ENCODE results near the gene NFIX. TPM values are rescaled to one million over a fixed set of nuclear protein-coding genes. Genes with fewer than 3 reads are reported as not detected.

Gene NFIX
- total and polyA plus RNA-seq, 2 donors (not counting 3 experiments of a cell fraction or from before 2014, with no cell fraction given): 9.8 to 37.7 TPM

GRCh38 chr19:13034636-13035035 lies 39.4 kb downstream of the NFIX start:
- intact Hi-C loops (cut with micrococcal nuclease) (loop anchor here (1.0 to 5.0 kb wide), 3 partner anchors 27 to 58 kb away; no protein-coding TSS in a partner anchor), dilution Hi-C loops (cut with MboI; ENCODE audit: extremely low pct_ligation_motif_present, low sequenced_read_pairs) (no loop called here)
- Histone ChIP-seq H3K4me1 (ENCODE audit: control insufficient read depth, extremely low read depth, insufficient read depth, low read length) (peaks cover 15% of the 10 kb centered on the region), H3K36me3 (ENCODE audit: control insufficient read depth in 2 of 2, extremely low read depth in 1 of 2, insufficient read depth in 2 of 2, low read length in 2 of 2) (no peaks in the 10 kb centered on the region), H2AFZ (ENCODE audit: low read depth, low read length) (no peak overlapping the region), H3K9ac (replicated peaks; ENCODE audit: extremely low read depth, insufficient read depth, low read length) (no peak overlapping the region), H3K9me3 (replicated peaks; ENCODE audit: control insufficient read depth, insufficient read depth, low read length) (no peaks in the 10 kb centered on the region), H3K4me3 (replicated peaks in 1 of 3; ENCODE audit: insufficient read depth in 1 of 3, low read depth in 1 of 3, low read length in 3 of 3) (no peak overlapping the region), H4K20me1 (replicated peaks; ENCODE audit: control insufficient read depth, extremely low read depth, insufficient read depth, low read length) (no peaks in the 10 kb centered on the region), H3K27me3 (ENCODE audit: control insufficient read depth in 2 of 2, insufficient read depth in 2 of 2, low read length in 2 of 2) (no peaks in the 10 kb centered on the region), H3K4me2 (ENCODE audit: insufficient read depth, low read length) (no peak overlapping the region), H3K9me1 (replicated peaks; ENCODE audit: control insufficient read depth, extremely low read depth, insufficient read depth, low read length) (no peaks in the 10 kb centered on the region), H3K79me2 (ENCODE audit: control insufficient read depth, insufficient read depth, low read length) (no peaks in the 10 kb centered on the region), H3K27ac (ENCODE audit: insufficient read depth, low read depth, low read length) (no peak overlapping the region)
- no TSS peak for BruUV-seq (replicated peaks)
- CTCF ChIA-PET: interaction anchor here (1.2 to 8.2 kb wide), 10 partner anchors 9 to 59 kb away, joined by 4 to 463 read pairs (median 14); no protein-coding TSS in a partner anchor
- FAIRE-seq (no peak), DNase-seq (ENCODE audit: low read depth, low spot score) (no peak)
- POLR2A ChIA-PET: no interaction called here
- TF ChIP-seq JUN (IDR thresholded peaks at IDR 0.05; ENCODE audit: borderline replicate concordance, insufficient read depth, insufficient read length, low read depth) (no peak), POLR2A (IDR thresholded peaks at IDR 0.05; ENCODE audit: low read depth, low read length) (no peak), MAX (IDR thresholded peaks at IDR 0.05; ENCODE audit: insufficient read depth, insufficient read length) (no peak), GATA2 (IDR thresholded peaks at IDR 0.05; ENCODE audit: insufficient read depth, insufficient read length, low read depth, low read length) (no peak), FOS (IDR thresholded peaks at IDR 0.05; ENCODE audit: borderline replicate concordance, insufficient read depth, low read length) (no peak), POLR2AphosphoS5 (IDR thresholded peaks at IDR 0.05; ENCODE audit: insufficient read depth, low read depth, low read length) (no peak), MYC (IDR thresholded peaks at IDR 0.05; ENCODE audit: low read depth, low read length) (no peak), CTCF (IDR thresholded peaks at IDR 0.05; ENCODE audit: extremely low read depth in 1 of 2, insufficient read depth in 1 of 2, low read depth in 1 of 2, low read length in 2 of 2) (no peak), EZH2 (IDR thresholded peaks at IDR 0.05; ENCODE audit: borderline replicate concordance, low read depth, low read length, severe bottlenecking) (no peak)

Data from endothelial cell of umbilical vein (primary cell).